Effector memory CD8-positive, alpha-beta T cell (primary cell): ENCODE measurements around the gene PTP4A2.
"Not testable (repeated sequence)": the region's sequence is repeated elsewhere in the genome, so short reads cannot be mapped to it uniquely, and the experiment has no call there.

Experiments used
- ATAC-seq: fragments of 150-1000 bp; cut with Tn5 transposase; replicated peaks from 2 replicates; pipeline ENCODE4 v1.10.0; 2021; ENCODE audit warnings: mild to moderate bottlenecking, moderate library complexity
- DNase-seq, 3 experiments: peaks; one replicate each; pipeline ENCODE4 v3.0.0; 2021
- H3K27ac Mint-ChIP-seq, 2 donors: one replicate each; pipeline ENCODE4 v1.8.0; 2022; ENCODE audit warnings: mild to moderate bottlenecking in 2 of 2, mixed read lengths in 2 of 2, moderate library complexity in 2 of 2
- H3K27me3 Mint-ChIP-seq, 2 donors: one replicate each; pipeline ENCODE4 v1.8.0; 2022; ENCODE audit warnings: mixed read lengths in 2 of 2
- H3K36me3 Mint-ChIP-seq: one replicate; pipeline ENCODE4 v1.8.0; 2022; ENCODE audit warnings: mild to moderate bottlenecking, moderate library complexity, mixed read lengths; ENCODE audit not compliant: insufficient read depth
- H3K4me1 Mint-ChIP-seq, 2 donors: one replicate each; pipeline ENCODE4 v1.8.0; 2022; ENCODE audit warnings: low read depth in 2 of 2, mixed read lengths in 2 of 2
- H3K4me3 Mint-ChIP-seq, 2 donors: one replicate each; pipeline ENCODE4 v1.8.0; 2022; ENCODE audit warnings: mild to moderate bottlenecking in 2 of 2, mixed read lengths in 2 of 2, moderate library complexity in 2 of 2
- H3K9me3 Mint-ChIP-seq, 2 donors: one replicate each; pipeline ENCODE4 v1.8.0; 2022; ENCODE audit warnings: mixed read lengths in 2 of 2

Gene PTP4A2

GRCh38 chr1:31926252-31926651 is 11.9 kb downstream of the PTP4A2 start:
- H3K4me1 Mint-ChIP-seq: peaks cover 63 to 76% of the 10 kb centered on the region in 2 donors
- peaks cover 42% of the 10 kb centered on the region for H3K36me3 Mint-ChIP-seq
- ATAC-seq (peak; percentile 11), DNase-seq (no peak)
- H3K4me3 Mint-ChIP-seq: peak overlapping the region; percentile 86 to 96
- no peaks in the 10 kb centered on the region for H3K27me3 Mint-ChIP-seq
- H3K27ac Mint-ChIP-seq: peak overlapping the region; percentile 83 to 84
- no peaks in the 10 kb centered on the region for H3K9me3 Mint-ChIP-seq

- H3K9me3 Mint-ChIP-seq, ATAC-seq, H3K27me3 Mint-ChIP-seq, DNase-seq: not testable (repeated sequence)
- H3K36me3 Mint-ChIP-seq: peaks cover 43% of the 10 kb centered on the region
- H3K4me3 Mint-ChIP-seq: peak overlapping the region; percentile 86 to 96
- H3K27ac Mint-ChIP-seq: peak overlapping the region; percentile 83 to 84
- peaks cover 63 to 76% of the 10 kb centered on the region in 2 donors for H3K4me1 Mint-ChIP-seq
These were observed 12.3 kb downstream of the PTP4A2 start for GRCh38 chr1:31925824-31926223.

GRCh38 chr1:31924839-31925238 is 13.3 kb downstream of the PTP4A2 start:
- ATAC-seq (no peak), DNase-seq (no peak)
- Mint-ChIP-seq H3K9me3 (no peaks in the 10 kb centered on the region), H3K27me3 (no peaks in the 10 kb centered on the region), H3K4me3 (peak overlapping the region; percentile 86 to 96), H3K4me1 (peaks cover 60 to 74% of the 10 kb centered on the region in 2 donors), H3K27ac (peak overlapping the region; percentile 83 to 84), H3K36me3 (peaks cover 48% of the 10 kb centered on the region)

GRCh38 chr1:31923901-31924535 is 14.2 kb downstream of the PTP4A2 start:
- Mint-ChIP-seq H3K4me3 (peak overlapping the region; percentile 86 to 96), H3K27ac (peak overlapping the region; percentile 83 to 84), H3K36me3 (peaks cover 50% of the 10 kb centered on the region), H3K27me3 (no peaks in the 10 kb centered on the region), H3K4me1 (peaks cover 63 to 76% of the 10 kb centered on the region in 2 donors), H3K9me3 (no peaks in the 10 kb centered on the region)
- ATAC-seq (peak; percentile 33), DNase-seq (no peak)

- Mint-ChIP-seq H3K27ac (peak overlapping the region; percentile 83 to 84), H3K4me3 (peak overlapping the region; percentile 86 to 96), H3K36me3 (peaks cover 76% of the 10 kb centered on the region), H3K9me3 (no peaks in the 10 kb centered on the region), H3K4me1 (peaks cover 53 to 66% of the 10 kb centered on the region in 2 donors), H3K27me3 (no peaks in the 10 kb centered on the region)
- no peak for DNase-seq
- ATAC-seq: no peak
These were observed 17.2 kb downstream of the PTP4A2 start for GRCh38 chr1:31920956-31921355.

- DNase-seq (no peak), ATAC-seq (no peak)
- Mint-ChIP-seq H3K36me3 (peaks cover 82% of the 10 kb centered on the region), H3K4me3 (peak overlapping the region; percentile 33 to 48), H3K27ac (peak overlapping the region; percentile 82 to 84), H3K9me3 (no peaks in the 10 kb centered on the region), H3K27me3 (no peaks in the 10 kb centered on the region), H3K4me1 (peaks cover 47 to 57% of the 10 kb centered on the region in 2 donors)
These were observed 18.6 kb downstream of the PTP4A2 start for GRCh38 chr1:31919591-31919990.

GRCh38 chr1:31915438-31915837 is 22.7 kb downstream of the PTP4A2 start:
- no peak overlapping the region for H3K4me3 Mint-ChIP-seq
- H3K36me3 Mint-ChIP-seq: peaks cover 91% of the 10 kb centered on the region
- DNase-seq (no peak), ATAC-seq (peak; percentile 46)
- H3K27ac Mint-ChIP-seq: peak overlapping the region in 1 of 2 donors; percentile 49
- peaks cover 48 to 61% of the 10 kb centered on the region in 2 donors for H3K4me1 Mint-ChIP-seq
- H3K27me3 Mint-ChIP-seq: no peaks in the 10 kb centered on the region
- H3K9me3 Mint-ChIP-seq: no peaks in the 10 kb centered on the region

GRCh38 chr1:31913968-31914367 is 24.2 kb downstream of the PTP4A2 start:
- Mint-ChIP-seq H3K27ac (peak overlapping the region; percentile 88), H3K9me3 (no peaks in the 10 kb centered on the region), H3K4me1 (peaks cover 45 to 61% of the 10 kb centered on the region in 2 donors), H3K4me3 (peak overlapping the region; percentile 40 to 60), H3K36me3 (peaks cover 96% of the 10 kb centered on the region), H3K27me3 (no peaks in the 10 kb centered on the region)
- ATAC-seq (no peak), DNase-seq (no peak)

GRCh38 chr1:31912839-31913239 is 25.3 kb downstream of the PTP4A2 start:
- Mint-ChIP-seq H3K36me3 (peaks cover 96% of the 10 kb centered on the region), H3K27ac (peak overlapping the region; percentile 88), H3K4me3 (peak overlapping the region; percentile 40 to 60), H3K27me3 (no peaks in the 10 kb centered on the region), H3K9me3 (no peaks in the 10 kb centered on the region), H3K4me1 (peaks cover 39 to 64% of the 10 kb centered on the region in 2 donors)
- ATAC-seq (peak; percentile 12), DNase-seq (no peak)

- peaks cover 96% of the 10 kb centered on the region for H3K36me3 Mint-ChIP-seq
- peak overlapping the region; percentile 88 for H3K27ac Mint-ChIP-seq
- H3K4me1 Mint-ChIP-seq: peaks cover 39 to 64% of the 10 kb centered on the region in 2 donors
- no peaks in the 10 kb centered on the region for H3K27me3 Mint-ChIP-seq
- no peak for ATAC-seq
- H3K4me3 Mint-ChIP-seq: peak overlapping the region in 1 of 2 donors; percentile 60
- no peaks in the 10 kb centered on the region for H3K9me3 Mint-ChIP-seq
- no peak for DNase-seq
These were observed 26.0 kb downstream of the PTP4A2 start for GRCh38 chr1:31911994-31912780.

GRCh38 chr1:31910933-31911332 is 27.2 kb downstream of the PTP4A2 start:
- peak; percentile 27 for ATAC-seq
- H3K27me3 Mint-ChIP-seq: no peaks in the 10 kb centered on the region
- H3K9me3 Mint-ChIP-seq: no peaks in the 10 kb centered on the region
- peak overlapping the region; percentile 49 to 88 for H3K27ac Mint-ChIP-seq
- no peak for DNase-seq
- H3K4me3 Mint-ChIP-seq: peak overlapping the region; percentile 3 to 30
- peaks cover 37 to 59% of the 10 kb centered on the region in 2 donors for H3K4me1 Mint-ChIP-seq
- H3K36me3 Mint-ChIP-seq: peaks cover 97% of the 10 kb centered on the region

- H3K4me3 Mint-ChIP-seq: no peak overlapping the region
- DNase-seq (no peak), ATAC-seq (no peak)
- peaks cover 40 to 63% of the 10 kb centered on the region in 2 donors for H3K4me1 Mint-ChIP-seq
- peaks cover 92% of the 10 kb centered on the region for H3K36me3 Mint-ChIP-seq
- H3K27ac Mint-ChIP-seq: no peak overlapping the region
- H3K27me3 Mint-ChIP-seq: no peaks in the 10 kb centered on the region
- H3K9me3 Mint-ChIP-seq: no peaks in the 10 kb centered on the region
These were observed 28.5 kb downstream of the PTP4A2 start for GRCh38 chr1:31909691-31910090.

GRCh38 chr1:31906557-31906956 is 31.6 kb downstream of the PTP4A2 start:
- DNase-seq (no peak), ATAC-seq (no peak)
- no peaks in the 10 kb centered on the region for H3K27me3 Mint-ChIP-seq
- peaks cover 17 to 53% of the 10 kb centered on the region in 2 donors for H3K4me1 Mint-ChIP-seq
- H3K27ac Mint-ChIP-seq: peak overlapping the region in 1 of 2 donors; percentile 25
- no peak overlapping the region for H3K4me3 Mint-ChIP-seq
- peaks cover 70% of the 10 kb centered on the region for H3K36me3 Mint-ChIP-seq
- no peaks in the 10 kb centered on the region for H3K9me3 Mint-ChIP-seq
